Kidney tubule cell (primary cell): ENCODE results near the gene PPP2R2C.

Experiments used
- DNase-seq: peaks from one replicate; pipeline ENCODE4 v3.0.0-alpha.2; 2018; ENCODE audit warnings: low spot score

PPP2R2C gene

DNA sequence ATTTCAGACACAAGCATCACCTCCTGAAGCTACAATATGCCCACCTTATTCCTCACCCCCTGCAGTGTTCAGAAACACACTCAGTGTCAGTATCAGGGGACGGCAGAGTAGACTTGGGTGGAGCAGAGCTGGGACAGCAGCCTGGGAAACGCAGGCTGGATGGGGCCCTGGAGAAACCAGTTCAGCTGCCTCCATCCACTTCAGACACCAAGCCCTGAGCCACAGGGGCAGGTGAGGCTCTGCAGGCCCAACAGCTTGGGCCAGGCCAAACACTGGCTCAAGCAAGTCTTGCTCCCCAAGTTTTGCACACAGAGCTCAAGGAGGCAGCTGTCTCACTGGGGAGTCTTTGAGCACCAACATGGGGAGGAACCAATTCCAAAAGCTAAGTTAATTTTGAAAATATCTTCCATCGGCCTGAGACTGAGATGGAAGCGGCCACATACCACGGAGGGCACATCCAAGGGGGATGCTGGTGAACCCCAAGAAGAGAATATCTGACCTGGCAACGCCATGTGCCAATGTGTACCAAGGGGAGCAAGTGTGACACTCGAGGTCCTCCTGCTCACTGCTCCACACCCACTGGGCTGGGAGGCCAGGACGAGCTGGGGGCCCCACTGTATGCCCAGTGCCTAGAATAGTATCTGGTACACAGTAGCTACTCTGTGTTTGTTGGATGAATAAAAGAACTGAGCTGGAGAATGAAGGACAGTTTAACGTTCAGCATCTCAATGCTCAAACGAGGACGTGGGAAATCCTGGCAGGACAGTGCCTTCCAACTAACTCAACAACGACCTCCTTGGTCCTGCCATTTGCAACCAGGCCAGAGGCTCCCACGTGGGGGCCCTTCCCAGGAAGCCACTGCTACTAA, 45.6 kb downstream of the PPP2R2C start:
- no peak for DNase-seq

GRCh38 chr4:6425911-6426310, 46.5 kb downstream of the PPP2R2C start:
- no peak for DNase-seq

DNA sequence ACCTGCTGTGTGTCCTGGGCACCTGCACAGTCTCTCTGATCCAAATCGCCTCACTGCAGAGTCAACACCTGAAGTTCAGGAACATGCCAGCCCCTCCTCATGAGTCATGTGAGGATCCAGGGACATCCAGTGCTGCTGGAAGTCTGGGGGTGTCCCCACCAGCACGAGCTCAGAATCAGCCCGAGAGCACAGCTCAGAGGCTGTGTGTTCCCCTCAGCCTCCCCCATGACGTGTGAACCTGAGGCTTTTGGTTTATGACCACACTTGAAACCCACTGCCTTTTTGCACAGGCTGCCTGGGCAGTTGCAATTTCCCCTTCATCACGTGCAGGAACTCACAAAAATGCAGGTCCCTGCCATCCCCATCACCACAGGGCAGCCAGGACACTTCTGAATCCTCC, 47.1 kb downstream of the PPP2R2C start:
- DNase-seq, result no peak

- DNase-seq, result no peak
Measured at GRCh38 chr4:6424425-6424824, 48.0 kb downstream of the PPP2R2C start.

- no peak for DNase-seq
Measured at GRCh38 chr4:6423575-6423974, 48.8 kb downstream of the PPP2R2C start.

DNA sequence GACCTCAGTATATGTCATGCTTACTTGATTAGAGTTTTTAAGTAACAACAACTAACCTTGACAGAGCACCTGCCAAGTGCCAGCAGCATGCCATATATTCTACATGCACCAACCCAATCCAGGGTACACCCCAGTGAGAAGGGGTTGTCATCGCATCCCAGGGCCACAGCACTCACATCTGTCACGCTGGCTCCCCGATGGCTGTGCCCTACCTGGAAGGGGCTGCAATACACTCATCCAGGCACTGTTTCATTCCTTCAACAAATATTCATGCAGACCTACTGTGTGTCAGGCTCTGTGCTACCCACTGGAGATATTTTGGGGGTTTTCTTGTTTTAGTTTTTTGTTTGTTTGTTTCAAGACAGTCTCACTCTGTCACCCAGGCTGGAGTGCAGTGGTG, 49.5 kb downstream of the PPP2R2C start:
- DNase-seq, result no peak

GRCh38 chr4:6422105-6422504, 50.3 kb downstream of the PPP2R2C start:
- DNase-seq, result no peak

GRCh38 chr4:6421397-6421796, 51.0 kb downstream of the PPP2R2C start:
- DNase-seq, result no peak

DNA sequence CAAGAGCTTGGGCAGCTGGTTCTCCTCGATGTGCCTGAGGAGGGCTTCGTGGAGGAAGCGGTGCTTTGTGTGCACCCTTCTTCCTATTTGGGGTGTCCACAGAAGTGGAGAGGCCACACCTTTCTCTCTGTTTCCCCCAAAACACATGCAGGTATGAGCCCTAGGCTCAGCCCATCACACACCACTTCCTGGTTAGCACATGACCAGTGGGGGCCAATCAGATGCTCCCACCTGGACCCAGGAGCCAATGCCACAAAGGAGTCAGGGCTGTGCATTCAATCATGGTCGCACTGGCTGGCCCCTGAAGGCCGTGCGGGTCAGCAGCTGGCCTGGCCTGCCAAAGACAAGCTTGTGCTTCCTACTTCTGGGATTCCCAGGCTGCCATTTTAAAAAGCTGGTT, 51.4 kb downstream of the PPP2R2C start:
- no peak for DNase-seq

DNA sequence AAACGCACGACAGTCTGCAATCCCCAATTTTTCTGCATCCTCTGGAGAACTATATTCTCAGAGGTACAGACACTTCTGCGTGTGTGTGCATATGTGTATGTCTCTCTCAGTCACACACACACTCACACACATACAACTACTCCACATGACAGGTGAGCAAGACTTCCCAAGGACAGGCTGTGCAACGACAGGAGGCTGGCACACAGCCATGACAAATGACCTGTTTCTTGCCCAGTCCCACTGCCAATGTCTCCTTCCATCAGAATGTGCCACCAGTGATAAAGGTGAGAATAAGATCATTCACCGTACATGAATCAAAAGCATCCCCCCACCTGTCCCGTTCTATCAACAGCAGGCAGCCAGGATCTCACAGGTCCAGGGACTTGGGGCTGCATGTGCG, 52.4 kb downstream of the PPP2R2C start:
- DNase-seq, result no peak

DNA sequence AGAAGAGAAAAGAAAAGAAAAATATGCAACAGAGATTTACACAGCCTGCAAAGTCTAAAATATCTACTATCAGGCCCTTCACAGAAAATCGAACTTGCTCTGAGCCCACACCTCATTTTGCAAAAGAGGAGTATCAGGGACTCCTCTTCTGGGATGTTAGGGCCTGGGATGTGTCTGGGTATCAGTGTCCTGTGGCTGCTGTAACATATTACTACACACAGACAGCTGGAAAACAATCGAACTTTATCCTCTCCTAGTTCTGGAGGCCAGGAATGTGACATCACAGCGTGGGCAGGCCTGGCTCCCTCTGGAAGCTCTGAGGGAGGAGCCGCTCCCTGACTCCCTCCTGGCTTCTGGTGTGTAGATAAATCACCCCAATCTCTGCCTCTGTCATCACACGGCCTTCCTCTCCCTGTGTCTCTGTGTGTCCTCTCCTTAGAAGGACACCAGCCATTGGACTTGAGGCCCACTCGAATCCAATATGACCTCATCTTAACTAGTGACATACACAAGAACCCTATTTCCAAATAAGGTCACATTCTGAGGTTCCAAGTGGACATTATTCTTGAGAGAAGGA, 52.9 kb downstream of the PPP2R2C start:
- no peak for DNase-seq

GRCh38 chr4:6418193-6418755, 54.1 kb downstream of the PPP2R2C start:
- no peak for DNase-seq

DNA sequence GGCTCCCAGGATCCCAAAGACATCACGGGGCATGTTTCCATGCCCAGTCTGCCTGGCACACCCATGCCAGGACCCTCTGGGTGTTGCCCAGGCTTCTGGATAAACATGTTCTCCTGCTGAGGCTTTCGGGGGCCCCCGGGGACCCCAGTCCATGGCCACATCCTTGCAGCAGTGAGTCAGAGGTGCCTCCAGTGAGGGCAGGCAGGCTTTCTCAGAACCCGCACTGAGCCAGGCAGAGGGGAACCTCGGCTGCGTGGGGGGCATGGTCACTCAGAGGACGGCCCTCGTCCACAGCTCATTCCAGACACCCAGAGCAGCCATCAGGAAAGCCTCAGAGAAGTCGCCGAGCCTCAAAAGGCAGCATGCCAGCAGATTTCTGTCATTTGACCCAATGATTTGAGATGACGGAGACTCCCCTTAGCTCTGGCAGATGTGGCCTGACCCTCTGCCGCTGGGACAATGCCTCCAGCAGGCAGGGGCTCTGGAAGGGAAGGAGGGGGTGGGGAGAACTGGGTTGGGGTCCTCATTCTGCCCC, 54.8 kb downstream of the PPP2R2C start:
- no peak for DNase-seq

GRCh38 chr4:6416518-6417286, 55.7 kb downstream of the PPP2R2C start:
- DNase-seq, result no peak

DNA sequence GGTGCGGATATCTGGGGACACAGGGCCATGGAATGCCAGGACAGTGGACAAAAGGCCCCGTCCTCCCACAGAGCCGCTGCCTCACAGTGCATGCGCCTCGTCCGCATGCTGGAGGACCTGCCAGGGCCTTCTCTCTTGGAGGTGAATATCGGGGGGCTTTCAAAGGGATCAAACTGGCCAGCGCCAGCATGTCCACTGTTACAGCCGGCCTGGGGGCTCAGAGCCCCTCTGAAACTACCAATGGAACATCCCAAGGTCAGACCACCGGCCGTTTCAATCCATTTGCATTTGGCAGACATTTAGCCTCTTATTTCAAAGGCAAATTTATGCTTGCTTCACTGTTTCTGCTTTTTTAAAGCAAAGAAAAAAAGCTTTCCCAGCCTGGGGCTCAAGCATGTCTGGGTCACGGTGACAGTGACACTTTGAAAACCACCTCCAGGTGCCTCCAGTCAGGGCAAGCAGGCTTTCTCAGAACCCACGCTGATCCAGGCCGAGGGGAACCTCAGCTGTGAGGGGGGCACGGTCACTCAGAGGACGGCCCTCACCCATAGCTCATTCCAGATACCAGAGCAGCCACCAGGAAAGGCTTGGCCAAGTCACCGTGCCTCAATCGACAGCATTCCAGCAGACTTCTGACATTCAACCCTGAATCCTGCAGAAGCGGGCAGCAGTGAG, 57.2 kb downstream of the PPP2R2C start:
- DNase-seq, result no peak

- DNase-seq, result no peak
Measured at GRCh38 chr4:6414578-6414977, 57.8 kb downstream of the PPP2R2C start.

DNA sequence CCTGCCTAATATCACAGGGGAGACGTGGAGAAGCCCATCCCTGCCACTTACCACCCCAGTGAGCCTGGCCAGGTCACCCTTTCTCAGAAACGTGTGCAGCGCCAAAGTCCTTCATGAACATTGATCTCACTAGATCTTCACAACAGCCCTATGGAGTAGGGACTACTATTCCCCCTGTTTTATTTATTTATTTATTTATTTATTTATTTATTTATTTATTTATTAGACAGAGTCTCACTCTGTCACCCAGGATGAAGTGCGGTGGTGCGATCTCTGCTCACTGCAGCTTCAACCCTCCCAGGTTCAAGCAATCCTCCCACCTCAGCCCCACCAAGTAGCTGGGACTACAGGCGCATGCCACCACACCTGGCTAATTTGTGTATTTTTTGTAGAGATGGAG, 61.8 kb downstream of the PPP2R2C start:
- no peak for DNase-seq

DNA sequence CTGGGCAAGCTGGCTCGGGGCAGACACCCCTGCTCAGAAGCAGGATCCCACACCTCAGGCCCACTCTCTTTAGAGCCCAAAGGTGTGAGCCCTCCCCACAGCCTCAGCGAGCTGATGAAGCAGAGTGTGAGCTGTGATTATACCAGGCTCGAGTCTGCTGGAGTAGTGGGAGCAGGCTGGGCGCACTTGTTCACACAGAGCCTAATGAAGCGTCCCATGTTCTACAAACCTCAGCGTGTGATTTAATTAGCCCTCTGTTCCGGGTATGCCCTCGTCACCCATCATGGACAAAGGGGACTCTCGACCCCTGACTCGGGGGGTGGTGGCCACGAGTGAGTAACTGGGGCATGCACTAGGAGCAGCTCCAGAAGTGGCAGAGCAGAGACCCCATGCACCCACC, 62.3 kb downstream of the PPP2R2C start:
- no peak for DNase-seq

DNA sequence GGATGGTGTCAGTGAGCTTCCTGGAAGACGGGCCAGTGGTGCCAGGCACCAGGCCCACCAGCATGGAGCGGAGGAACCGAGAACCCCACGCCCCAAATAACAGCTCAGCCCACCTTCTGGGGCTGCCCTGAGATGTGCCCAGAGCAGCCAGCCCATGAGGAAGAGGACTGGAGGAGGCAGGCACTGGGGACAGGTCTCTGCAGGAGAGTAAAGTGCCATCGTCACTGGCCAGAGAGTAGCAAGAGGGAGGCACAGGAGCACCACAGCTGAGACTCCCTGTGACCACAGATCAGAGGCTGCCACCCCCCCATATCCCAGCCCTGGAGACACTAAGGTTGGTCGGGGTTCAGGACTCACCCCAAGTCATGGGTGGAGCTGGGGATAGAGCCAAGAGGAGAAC, 63.0 kb downstream of the PPP2R2C start:
- DNase-seq, result no peak

- DNase-seq, result no peak
Measured at GRCh38 chr4:6408263-6408662, 64.2 kb downstream of the PPP2R2C start.

DNA sequence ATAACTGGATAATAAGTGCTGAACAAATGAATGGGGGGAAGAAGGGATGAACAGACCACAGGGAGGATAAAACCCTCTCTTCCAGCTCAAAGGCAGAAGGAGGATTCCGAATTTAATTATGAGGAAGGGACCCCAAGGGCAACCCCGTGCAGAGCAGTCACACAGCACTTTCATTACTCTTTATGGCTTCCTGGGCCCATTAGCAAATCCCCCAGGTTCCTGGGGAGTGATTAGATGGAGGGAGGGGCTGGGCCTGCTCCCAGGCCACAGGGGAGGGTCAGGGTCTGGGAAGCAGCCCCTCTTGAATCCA, 67.1 kb downstream of the PPP2R2C start:
- DNase-seq, result no peak
